Central memory CD8-positive, alpha-beta T cell (primary cell): ENCODE results near the gene CHRM1.
"Not testable (repeated sequence)": the region's sequence is repeated elsewhere in the genome, so short reads cannot be mapped to it uniquely, and the experiment has no call there.

ENCODE experiments used
- ATAC-seq: fragments of 150-1000 bp; cut with Tn5 transposase; replicated peaks from 2 replicates; pipeline ENCODE4 v1.10.0; 2022; ENCODE audit warnings: mild to moderate bottlenecking, moderate FRiP score, moderate number of reproducible peaks; ENCODE audit not compliant: poor library complexity, severe bottlenecking; ENCODE audit errors: extremely low read depth
- DNase-seq, 2 donors: peaks; one replicate each; pipeline ENCODE4 v3.0.0; 2021; ENCODE audit warnings: low spot score in 2 of 2
- H3K27ac Mint-ChIP-seq: one replicate; pipeline ENCODE4 v1.8.0; 2022; ENCODE audit warnings: low read depth, mild to moderate bottlenecking, moderate library complexity, mixed read lengths
- H3K27me3 Mint-ChIP-seq: one replicate; pipeline ENCODE4 v1.8.0; 2022; ENCODE audit warnings: mixed read lengths
- H3K36me3 Mint-ChIP-seq: one replicate; pipeline ENCODE4 v1.8.0; 2022; ENCODE audit warnings: mild to moderate bottlenecking, moderate library complexity, mixed read lengths; ENCODE audit not compliant: insufficient read depth
- H3K4me1 Mint-ChIP-seq: one replicate; pipeline ENCODE4 v1.8.0; 2022; ENCODE audit warnings: mixed read lengths
- H3K4me3 Mint-ChIP-seq: one replicate; pipeline ENCODE4 v1.8.0; 2022; ENCODE audit warnings: mild to moderate bottlenecking, moderate library complexity, mixed read lengths
- H3K9me3 Mint-ChIP-seq: one replicate; pipeline ENCODE4 v1.8.0; 2022; ENCODE audit warnings: mixed read lengths

Gene CHRM1

GRCh38 chr11:62874851-62875250 is 46.3 kb downstream of the CHRM1 start:
- Mint-ChIP-seq H3K4me1 (peaks cover 4% of the 10 kb centered on the region), H3K27me3 (no peaks in the 10 kb centered on the region), H3K27ac (no peak overlapping the region), H3K4me3 (no peak overlapping the region), H3K36me3 (peaks cover 2% of the 10 kb centered on the region), H3K9me3 (no peaks in the 10 kb centered on the region)
- DNase-seq (no peak), ATAC-seq (no peak)

- Mint-ChIP-seq H3K27ac (no peak overlapping the region), H3K4me1 (peaks cover 7% of the 10 kb centered on the region), H3K36me3 (peaks cover under 1% of the 10 kb centered on the region), H3K9me3 (no peaks in the 10 kb centered on the region), H3K27me3 (no peaks in the 10 kb centered on the region), H3K4me3 (no peak overlapping the region)
- ATAC-seq, result no peak
- DNase-seq, result no peak
Observed at GRCh38 chr11:62865635-62866034, 55.5 kb downstream of the CHRM1 start.

GRCh38 chr11:62863687-62864335 is 57.4 kb downstream of the CHRM1 start:
- ATAC-seq (no peak), DNase-seq (no peak)
- H3K27me3 Mint-ChIP-seq, result no peaks in the 10 kb centered on the region
- no peak overlapping the region for H3K27ac Mint-ChIP-seq
- H3K9me3 Mint-ChIP-seq, result no peaks in the 10 kb centered on the region
- peaks cover 3% of the 10 kb centered on the region for H3K36me3 Mint-ChIP-seq
- peaks cover 7% of the 10 kb centered on the region for H3K4me1 Mint-ChIP-seq
- H3K4me3 Mint-ChIP-seq, result no peak overlapping the region

- not testable (repeated sequence) for DNase-seq, ATAC-seq, H3K9me3 Mint-ChIP-seq, H3K4me3 Mint-ChIP-seq, H3K27me3 Mint-ChIP-seq, H3K36me3 Mint-ChIP-seq, H3K27ac Mint-ChIP-seq, H3K4me1 Mint-ChIP-seq
Observed at GRCh38 chr11:62861564-62862192, 59.5 kb downstream of the CHRM1 start.

- DNase-seq, result no peak
- Mint-ChIP-seq H3K4me1 (peaks cover 13% of the 10 kb centered on the region), H3K27me3 (no peaks in the 10 kb centered on the region), H3K27ac (no peak overlapping the region), H3K36me3 (peaks cover 8% of the 10 kb centered on the region), H3K4me3 (no peak overlapping the region), H3K9me3 (no peaks in the 10 kb centered on the region)
- ATAC-seq, result no peak
Observed at GRCh38 chr11:62860835-62861563, 60.2 kb downstream of the CHRM1 start.

- H3K9me3 Mint-ChIP-seq, H3K4me3 Mint-ChIP-seq, H3K27ac Mint-ChIP-seq, H3K27me3 Mint-ChIP-seq, ATAC-seq, DNase-seq: not testable (repeated sequence)
- Mint-ChIP-seq H3K36me3 (peaks cover 23% of the 10 kb centered on the region), H3K4me1 (peaks cover 30% of the 10 kb centered on the region)
Observed at GRCh38 chr11:62859281-62859703, 61.9 kb downstream of the CHRM1 start.
